ENCODE data around the gene UBE2H.
"Not testable (repeated sequence)": the region's sequence is repeated elsewhere in the genome, so short reads cannot be mapped to it uniquely, and the experiment has no call there.

The UBE2H gene

GRCh38 chr7:129843978-129844840 is 108.6 kb downstream of the UBE2H start:
- TF ChIP-seq CTCF (IDR thresholded peaks at IDR 0.05; ENCODE audit: insufficient read depth, low read length, missing control alignments): no peak
- POLR2A ChIA-PET: interaction anchor here (0.9 to 1.1 kb wide), 2 partner anchors 11 to 79 kb away, joined by 3 read pairs; no protein-coding TSS in a partner anchor
- CTCF ChIA-PET: interaction anchor here (0.9 to 11.6 kb wide), 2 partner anchors 16 to 167 kb away, joined by 3 to 139 read pairs; no protein-coding TSS in a partner anchor
- H3K4me3 ChIP-seq (ENCODE audit: low read depth, low read length): no peak overlapping the region
- DNase-seq (ENCODE audit: low read depth, low spot score): no peak

- ChIA-PET POLR2A (interaction anchor here (0.9 to 1.1 kb wide), 2 partner anchors 12 to 80 kb away, joined by 3 read pairs; no protein-coding TSS in a partner anchor), CTCF (interaction anchor here (1.1 to 11.6 kb wide), 2 partner anchors 12 to 15 kb away, joined by 3 to 139 read pairs; no protein-coding TSS in a partner anchor)
- no peak overlapping the region for H3K4me3 ChIP-seq (ENCODE audit: low read depth, low read length)
- no peak for DNase-seq (ENCODE audit: low read depth, low spot score)
- TF ChIP-seq CTCF (IDR thresholded peaks at IDR 0.05; ENCODE audit: insufficient read depth, low read length, missing control alignments): no peak
These were observed 109.3 kb downstream of the UBE2H start for GRCh38 chr7:129843365-129843898.

GRCh38 chr7:129841465-129841864 is 111.3 kb downstream of the UBE2H start:
- ChIA-PET CTCF (interaction anchor here (1.0 to 11.6 kb wide), 3 partner anchors 10 to 169 kb away, joined by 3 to 139 read pairs (median 6); no protein-coding TSS in a partner anchor), POLR2A (no interaction called here)
- DNase-seq (ENCODE audit: low read depth, low spot score): no peak
- TF ChIP-seq CTCF (IDR thresholded peaks at IDR 0.05; ENCODE audit: insufficient read depth, low read length, missing control alignments): no peak
- no peak overlapping the region for H3K4me3 ChIP-seq (ENCODE audit: low read depth, low read length)

GRCh38 chr7:129840757-129841156 is 112.0 kb downstream of the UBE2H start:
- no peak overlapping the region for H3K4me3 ChIP-seq (ENCODE audit: low read depth, low read length)
- DNase-seq (ENCODE audit: low read depth, low spot score): no peak
- TF ChIP-seq CTCF (IDR thresholded peaks at IDR 0.05; ENCODE audit: insufficient read depth, low read length, missing control alignments): no peak
- CTCF ChIA-PET: interaction anchor here (1.0 to 11.6 kb wide), 3 partner anchors 11 to 170 kb away, joined by 3 to 139 read pairs (median 6); no protein-coding TSS in a partner anchor
- POLR2A ChIA-PET: no interaction called here

- no peak overlapping the region for H3K4me3 ChIP-seq (ENCODE audit: low read depth, low read length)
- TF ChIP-seq CTCF (IDR thresholded peaks at IDR 0.05; ENCODE audit: insufficient read depth, low read length, missing control alignments): no peak
- DNase-seq (ENCODE audit: low read depth, low spot score): no peak
- ChIA-PET POLR2A (no interaction called here), CTCF (interaction anchor here (1.2 to 11.6 kb wide), 3 partner anchors 8 to 174 kb away, joined by 6 to 139 read pairs (median 9); no protein-coding TSS in a partner anchor)
These were observed 115.8 kb downstream of the UBE2H start for GRCh38 chr7:129836983-129837382.

GRCh38 chr7:129835569-129835968 is 117.2 kb downstream of the UBE2H start:
- ChIA-PET POLR2A (no interaction called here), CTCF (interaction anchor here (0.7 to 11.6 kb wide), 2 partner anchors 7 to 11 kb away, joined by 3 to 139 read pairs; no protein-coding TSS in a partner anchor)
- no peak for TF ChIP-seq CTCF (IDR thresholded peaks at IDR 0.05; ENCODE audit: insufficient read depth, low read length, missing control alignments)
- DNase-seq (ENCODE audit: low read depth, low spot score): no peak
- H3K4me3 ChIP-seq (ENCODE audit: low read depth, low read length): no peak overlapping the region

- CTCF ChIA-PET: interaction anchor here (1.6 kb wide), 1 partner anchor 177 kb away, joined by 5 read pairs; no protein-coding TSS in a partner anchor
- H3K4me3 ChIP-seq (ENCODE audit: low read depth, low read length); DNase-seq (ENCODE audit: low read depth, low spot score); POLR2A ChIA-PET: not testable (repeated sequence)
These were observed 119.4 kb downstream of the UBE2H start for GRCh38 chr7:129833353-129833752.
